T-cell (primary cell): ENCODE measurements around the gene ABHD15. TPM values are rescaled to one million over a fixed set of nuclear protein-coding genes. Genes with fewer than 3 reads are reported as not detected.

Source experiments
- ATAC-seq, 4 experiments: fragments of 200-7000 bp in 3 of 4; fragments of 150-1000 bp in 1 of 4; cut with Tn5 transposase; replicated peaks in 1 of 4; 1 replicate in 3 of 4; 2 replicates in 1 of 4; pipeline ENCODE4 v1.10.0; 2021; ENCODE audit warnings: moderate library complexity in 3 of 4, mild to moderate bottlenecking in 2 of 4, moderate number of reproducible peaks in 1 of 4
- CTCF ChIA-PET, 2 donors: fragments of 300-600 bp; sonication (Branson Sonifier 250); formaldehyde crosslinking; loops; one replicate each; lab custom pipeline; 2022; ENCODE audit warnings: antibody characterized with exemption in 2 of 2; lab: Charles Lee
- POLR2A ChIA-PET, 2 donors: fragments of 300-600 bp; sonication (Branson Sonifier 250); formaldehyde crosslinking; loops; one replicate each; lab custom pipeline; 2022; ENCODE audit warnings: antibody characterized with exemption in 2 of 2; lab: Charles Lee
- DNase-seq, 35 experiments: peaks; one replicate each; pipeline versions ENCODE4 v3.0.0 to v3.0.0-alpha.2; 2013 to 2023
- H3K27ac ChIP-seq: one replicate; pipeline ENCODE4 v1.5.1; 2013; ENCODE audit warnings: low read length
- H3K27me3 ChIP-seq, 2 experiments: replicated peaks in 1 of 2; 1 replicate in 1 of 2; 2 replicates in 1 of 2; pipeline versions ENCODE4 v1.6.1 to v1.7.0; 2013; ENCODE audit warnings: low read length in 1 of 2, mixed read lengths in 1 of 2; ENCODE audit not compliant: control insufficient read depth in 2 of 2, insufficient read depth in 2 of 2; ENCODE audit errors: extremely low read depth in 1 of 2
- H3K36me3 ChIP-seq, 2 donors: 1 replicate in 1 of 2; 2 replicates in 1 of 2; pipeline versions ENCODE4 v1.6.1 to v1.7.0; 2013; ENCODE audit warnings: low read length in 1 of 2; ENCODE audit not compliant: control insufficient read depth in 2 of 2, insufficient read depth in 1 of 2; ENCODE audit errors: extremely low read depth in 1 of 2
- H3K4me1 ChIP-seq, 2 experiments: 1 replicate in 1 of 2; 2 replicates in 1 of 2; pipeline versions ENCODE4 v1.6.1 to v1.7.0; 2013; ENCODE audit warnings: low read length in 2 of 2, mixed read lengths in 1 of 2; ENCODE audit not compliant: insufficient read depth in 2 of 2, control insufficient read depth in 1 of 2; ENCODE audit errors: extremely low read depth in 1 of 2
- H3K4me3 ChIP-seq, 2 donors: 1 replicate in 1 of 2; 2 replicates in 1 of 2; pipeline versions ENCODE4 v1.5.1 to v1.7.0; 2013; ENCODE audit warnings: mild to moderate bottlenecking in 2 of 2, low read length in 1 of 2, moderate library complexity in 1 of 2; ENCODE audit not compliant: control insufficient read depth in 1 of 2; ENCODE audit errors: extremely low read depth in 1 of 2
- H3K9me3 ChIP-seq: 2 replicates; pipeline ENCODE4 v1.7.0; 2013
- H3K27ac Mint-ChIP-seq, 2 donors: one replicate each; pipeline ENCODE4 v1.8.0; 2020 to 2021; ENCODE audit warnings: mild to moderate bottlenecking in 2 of 2, mixed read lengths in 2 of 2
- H3K27me3 Mint-ChIP-seq, 2 donors: one replicate each; pipeline ENCODE4 v1.8.0; 2021 to 2022; ENCODE audit warnings: mixed read lengths in 2 of 2
- H3K36me3 Mint-ChIP-seq: one replicate; pipeline ENCODE4 v1.8.0; 2021; ENCODE audit warnings: mixed read lengths
- H3K4me1 Mint-ChIP-seq, 3 donors: one replicate each; pipeline ENCODE4 v1.8.0; 2020 to 2022; ENCODE audit warnings: mixed read lengths in 3 of 3, mild to moderate bottlenecking in 1 of 3
- H3K4me3 Mint-ChIP-seq, 3 donors: one replicate each; pipeline ENCODE4 v1.8.0; 2020 to 2022; ENCODE audit warnings: mild to moderate bottlenecking in 3 of 3, mixed read lengths in 3 of 3, moderate library complexity in 3 of 3
- H3K9me3 Mint-ChIP-seq, 3 donors: one replicate each; pipeline ENCODE4 v1.8.0; 2020 to 2022; ENCODE audit warnings: mixed read lengths in 3 of 3
- WGBS: methylation state at CpG from one replicate; pipeline ENCODE4 v1.1.5; 2013; ENCODE audit warnings: missing lambda C conversion rate; ENCODE audit not compliant: insufficient coverage; 5-methylcytosine and 5-hydroxymethylcytosine counted together
- total RNA-seq, 35 experiments: library from RNA in 6 of 35; stranded (reverse) in 6 of 35; fragments of 120-200 nt in 1 of 35; gene quantifications; one replicate each; pipeline versions ENCODE4 v1.2.1 to v1.2.4 and lab custom pipeline; 2013 to 2026

The ABHD15 gene
- total RNA-seq, 5 donors from 2014 or later (not counting 1 experiment from before 2014, with no cell fraction given): 7.9 to 23.1 (median 16.5) TPM

- WGBS: 61% methylated on average over 13 of the region's 15 CpGs
- no peaks in the 10 kb centered on the region for H3K27me3 ChIP-seq
- H3K27me3 Mint-ChIP-seq: no peaks in the 10 kb centered on the region
- no peak overlapping the region for H3K4me3 ChIP-seq
- POLR2A ChIA-PET: interaction anchor here in 1 of 2 donors (0.6 to 0.7 kb wide), 2 partner anchors 37 to 744 kb away, joined by 3 to 8 read pairs; no protein-coding TSS in a partner anchor
- peaks cover 20 to 24% (median 23%) of the 10 kb centered on the region in 3 donors for H3K4me1 Mint-ChIP-seq
- peak overlapping the region; percentile 84 for H3K27ac Mint-ChIP-seq
- CTCF ChIA-PET: interaction anchor here (0.6 to 2.4 kb wide), 18 partner anchors 11 to 703 kb away, joined by 3 to 14 read pairs (median 4); partner anchors contain the start of gene ANKRD13B (in 1 of the 2)
- DNase-seq (peak; percentile 78 to 95 (median 88)), ATAC-seq (peak; percentile 93 to 99 (median 98))
- peak overlapping the region; percentile 44 for H3K27ac ChIP-seq
- H3K4me3 Mint-ChIP-seq: no peak overlapping the region
- H3K36me3 ChIP-seq: peaks cover 36 to 72% of the 10 kb centered on the region in 2 donors
- H3K9me3 Mint-ChIP-seq: no peaks in the 10 kb centered on the region
- H3K9me3 ChIP-seq: no peaks in the 10 kb centered on the region
- H3K36me3 Mint-ChIP-seq: peaks cover 18% of the 10 kb centered on the region
- H3K4me1 ChIP-seq: peaks cover 2 to 28% of the 10 kb centered on the region in 2 experiments
These were observed 13.3 kb upstream of the ABHD15 start for GRCh38 chr17:29579866-29580771.

- Histone ChIP-seq H3K4me1 (peaks cover 0 to 16% of the 10 kb centered on the region in 2 experiments), H3K27ac (no peak overlapping the region), H3K36me3 (peaks cover 42 to 83% of the 10 kb centered on the region in 2 donors), H3K9me3 (no peaks in the 10 kb centered on the region), H3K27me3 (no peaks in the 10 kb centered on the region), H3K4me3 (no peak overlapping the region)
- CTCF ChIA-PET: interaction anchor here in 1 of 2 donors (0.6 to 2.4 kb wide), 4 partner anchors 18 to 354 kb away, joined by 3 to 5 read pairs (median 3); no protein-coding TSS in a partner anchor
- no peaks in the 10 kb centered on the region for H3K9me3 Mint-ChIP-seq
- H3K36me3 Mint-ChIP-seq: peaks cover 18% of the 10 kb centered on the region
- H3K27ac Mint-ChIP-seq: peak overlapping the region in 1 of 2 donors; percentile 55
- ATAC-seq (no peak), DNase-seq (no peak)
- peaks cover 11 to 13% (median 11%) of the 10 kb centered on the region in 3 donors for H3K4me1 Mint-ChIP-seq
- H3K27me3 Mint-ChIP-seq: no peaks in the 10 kb centered on the region
- 98% methylated on average over 10 of the region's 14 CpGs for whole genome bisulfite sequencing
- H3K4me3 Mint-ChIP-seq: no peak overlapping the region
- POLR2A ChIA-PET: interaction anchor here in 1 of 2 donors (0.6 kb wide), 1 partner anchor 72 kb away, joined by 5 read pairs; no protein-coding TSS in a partner anchor
These were observed 12.0 kb upstream of the ABHD15 start for GRCh38 chr17:29578626-29579485.

- WGBS: 88% methylated on average over 15 of the region's 22 CpGs
- ChIA-PET POLR2A (no interaction called here), CTCF (interaction anchor here in 1 of 2 donors (0.7 to 2.4 kb wide), 2 partner anchors 19 to 40 kb away, joined by 3 to 5 read pairs; no protein-coding TSS in a partner anchor)
- H3K27me3 Mint-ChIP-seq: no peaks in the 10 kb centered on the region
- H3K9me3 ChIP-seq: no peaks in the 10 kb centered on the region
- ATAC-seq (no peak), DNase-seq (no peak)
- H3K27ac ChIP-seq: no peak overlapping the region
- H3K27me3 ChIP-seq: no peaks in the 10 kb centered on the region
- no peaks in the 10 kb centered on the region for H3K9me3 Mint-ChIP-seq
- H3K27ac Mint-ChIP-seq: no peak overlapping the region
- peaks cover 18% of the 10 kb centered on the region for H3K36me3 Mint-ChIP-seq
- H3K4me1 Mint-ChIP-seq: peaks cover 7 to 12% (median 10%) of the 10 kb centered on the region in 3 donors
- H3K4me3 Mint-ChIP-seq: no peak overlapping the region
- no peak overlapping the region for H3K4me3 ChIP-seq
- H3K4me1 ChIP-seq: peaks cover 0 to 19% of the 10 kb centered on the region in 2 experiments
- H3K36me3 ChIP-seq: peaks cover 37 to 81% of the 10 kb centered on the region in 2 donors
These were observed 10.8 kb upstream of the ABHD15 start for GRCh38 chr17:29577385-29578211.

GRCh38 chr17:29577001-29577370 is 10.1 kb upstream of the ABHD15 start:
- peaks cover 15% of the 10 kb centered on the region for H3K36me3 Mint-ChIP-seq
- ChIA-PET POLR2A (no interaction called here), CTCF (no interaction called here)
- peaks cover 7 to 10% (median 9%) of the 10 kb centered on the region in 3 donors for H3K4me1 Mint-ChIP-seq
- no peaks in the 10 kb centered on the region for H3K27me3 Mint-ChIP-seq
- H3K9me3 Mint-ChIP-seq: no peaks in the 10 kb centered on the region
- H3K4me3 Mint-ChIP-seq: no peak overlapping the region
- no peak overlapping the region for H3K27ac Mint-ChIP-seq
- Histone ChIP-seq H3K4me3 (no peak overlapping the region), H3K27me3 (no peaks in the 10 kb centered on the region), H3K4me1 (peaks cover 0 to 25% of the 10 kb centered on the region in 2 experiments), H3K36me3 (peaks cover 35 to 77% of the 10 kb centered on the region in 2 donors), H3K27ac (no peak overlapping the region), H3K9me3 (no peaks in the 10 kb centered on the region)
- no peak for DNase-seq
- 100% methylated on average over 8 of the region's 9 CpGs for WGBS
- ATAC-seq: no peak

GRCh38 chr17:29576214-29577000 is 9.6 kb upstream of the ABHD15 start:
- DNase-seq: no peak
- Histone ChIP-seq H3K9me3 (no peaks in the 10 kb centered on the region), H3K27ac (no peak overlapping the region), H3K36me3 (peaks cover 32 to 74% of the 10 kb centered on the region in 2 donors), H3K4me1 (peaks cover 0 to 25% of the 10 kb centered on the region in 2 experiments), H3K27me3 (no peaks in the 10 kb centered on the region), H3K4me3 (no peak overlapping the region)
- no peaks in the 10 kb centered on the region for H3K27me3 Mint-ChIP-seq
- ATAC-seq: no peak
- ChIA-PET CTCF (no interaction called here), POLR2A (no interaction called here)
- 95% methylated on average over 21 of the region's 37 CpGs for WGBS
- no peak overlapping the region for H3K27ac Mint-ChIP-seq
- peaks cover 15% of the 10 kb centered on the region for H3K36me3 Mint-ChIP-seq
- no peak overlapping the region for H3K4me3 Mint-ChIP-seq
- peaks cover 7 to 10% (median 9%) of the 10 kb centered on the region in 3 donors for H3K4me1 Mint-ChIP-seq
- no peaks in the 10 kb centered on the region for H3K9me3 Mint-ChIP-seq
